Pericardium fibroblast (primary cell): Measurements from ENCODE around the gene KIR2DL3. TPM values are rescaled to one million over a fixed set of nuclear protein-coding genes. Genes with fewer than 3 reads are reported as not detected.

Experiments
- total RNA-seq: library from RNA; depleted of rRNA; stranded (reverse); fragments of >200 nt; gene quantifications from 2 replicates; pipeline ENCODE4 v1.2.3, GENCODE V29; 2015

KIR2DL3 gene
- total RNA-seq: not detected in 2 replicates

GRCh38 chr19:54738306-54738705, at the start of gene KIR2DL3:
KIR2DL3 (plus strand) TSS chr19:54738513; CDS start chr19:54738546, 33 bp downstream.

DNA sequence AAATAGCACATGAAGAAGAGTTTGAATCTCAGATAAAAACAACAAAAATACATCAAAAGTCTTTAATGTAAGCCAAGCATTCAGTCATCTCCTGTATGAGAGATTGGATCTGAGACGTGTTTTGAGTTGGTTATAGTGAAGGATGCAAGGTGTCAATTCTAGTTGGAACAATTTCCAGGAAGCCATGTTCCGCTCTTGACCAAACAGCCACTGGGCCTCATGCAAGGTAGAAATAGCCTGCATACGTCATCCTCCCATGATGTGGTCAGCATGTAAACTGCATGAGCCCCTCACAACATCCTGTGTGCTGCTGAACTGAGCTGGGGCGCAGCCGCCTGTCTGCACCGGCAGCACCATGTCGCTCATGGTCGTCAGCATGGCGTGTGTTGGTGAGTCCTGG, 14.2 kb upstream of the KIR2DL3 start, which contains the start of gene KIR3DL3:
KIR3DL3 (plus strand) TSS at position 301 of the 400 bp plus-strand sequence; CDS start at position 356, 55 bp downstream.

GRCh38 chr19:54769646-54770045, 31.3 kb downstream of the KIR2DL3 start, which contains the start of gene KIR2DL1:
KIR2DL1 (plus strand) TSS chr19:54769793; CDS start chr19:54769851, 58 bp downstream.

Other genes with a start within 250 kb of the KIR2DL3 start
- gene LAIR2, start 235.7 kb upstream of the KIR2DL3 start, total RNA-seq: not detected in 2 replicates
- not detected in 2 replicates for gene LILRA2, start 164.7 kb upstream of the KIR2DL3 start, total RNA-seq
- not detected in 2 replicates for gene LILRA1, start 144.9 kb upstream of the KIR2DL3 start, total RNA-seq
- not detected in 2 replicates for gene LILRB1, start 108.0 kb upstream of the KIR2DL3 start, total RNA-seq
- gene LILRB4, start 75.5 kb upstream of the KIR2DL3 start, total RNA-seq: not detected in 2 replicates
- not detected in 2 replicates for gene KIR3DL3, start 14.1 kb upstream of the KIR2DL3 start, total RNA-seq
- not detected in 2 replicates for gene KIR2DL1, start 31.3 kb downstream of the KIR2DL3 start, total RNA-seq
- not detected in 2 replicates for gene KIR2DL4, start 65.1 kb downstream of the KIR2DL3 start, total RNA-seq
- gene KIR3DL1, start 78.0 kb downstream of the KIR2DL3 start, total RNA-seq: not detected in 2 replicates
- not detected in 2 replicates for gene KIR2DS4, start 94.2 kb downstream of the KIR2DL3 start, total RNA-seq
- not detected in 2 replicates for gene KIR3DL2, start 111.9 kb downstream of the KIR2DL3 start, total RNA-seq
- not detected in 2 replicates for gene FCAR, start 135.7 kb downstream of the KIR2DL3 start, total RNA-seq
- not detected in 2 replicates for gene NCR1, start 167.6 kb downstream of the KIR2DL3 start, total RNA-seq
- not detected in 2 replicates for gene NLRP7, start 209.0 kb downstream of the KIR2DL3 start, total RNA-seq
- 0.23 and 2.6 TPM in 2 replicates for gene NLRP2, start 227.9 kb downstream of the KIR2DL3 start, total RNA-seq